HG03432 (cell line): ENCODE results near the gene KCNV2.

Source experiments
- ATAC-seq: cut with Tn5 transposase; IDR thresholded peaks from one replicate; pipeline ENCODE4 v1.9.1; 2021; ENCODE audit warnings: mild to moderate bottlenecking, moderate library complexity; ENCODE audit not compliant: unreplicated experiment

KCNV2 gene

GRCh38 chr9:2758162-2758897 is 41.0 kb downstream of the KCNV2 start:
- no peak for ATAC-seq

GRCh38 chr9:2758898-2759510 is 41.7 kb downstream of the KCNV2 start:
- ATAC-seq = no peak

GRCh38 chr9:2761424-2761823 is 44.1 kb downstream of the KCNV2 start:
- ATAC-seq = peak; percentile 40

- ATAC-seq = peak; percentile 69
Measured at GRCh38 chr9:2764353-2764752, 47.0 kb downstream of the KCNV2 start.

DNA sequence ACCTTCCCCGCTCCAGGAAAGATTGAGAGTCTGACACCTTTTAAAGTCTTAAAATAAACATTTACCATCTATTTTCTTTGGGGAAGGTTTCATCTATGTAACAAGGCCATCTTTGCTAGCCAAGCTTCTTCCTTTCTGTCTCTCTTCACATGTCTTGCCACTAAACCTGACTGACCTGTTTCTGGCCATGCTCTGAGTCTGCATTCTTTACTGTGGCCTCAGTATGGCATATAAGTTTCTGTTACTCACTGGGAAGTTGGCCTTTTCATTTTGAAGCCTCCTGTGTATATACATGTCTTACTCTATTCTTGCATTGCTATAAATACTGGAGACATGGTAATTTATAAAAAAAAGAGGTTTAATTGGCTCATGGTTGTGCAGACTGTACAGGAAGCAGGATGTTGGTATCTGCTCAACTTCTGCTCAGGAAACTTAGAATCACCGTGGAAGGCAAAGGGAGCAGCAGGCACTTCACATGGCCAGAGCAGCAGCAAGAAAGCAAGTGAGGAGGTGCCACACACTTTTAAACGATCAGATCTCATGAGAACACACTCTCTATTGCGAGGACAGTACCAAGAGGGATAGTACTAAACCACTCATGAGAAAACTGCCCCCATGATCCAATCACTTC is 48.1 kb downstream of the KCNV2 start:
- no peak for ATAC-seq

- no peak for ATAC-seq
Measured at GRCh38 chr9:2767800-2768677, 50.7 kb downstream of the KCNV2 start.

GRCh38 chr9:2771087-2771486 is 53.8 kb downstream of the KCNV2 start:
- no peak for ATAC-seq

DNA sequence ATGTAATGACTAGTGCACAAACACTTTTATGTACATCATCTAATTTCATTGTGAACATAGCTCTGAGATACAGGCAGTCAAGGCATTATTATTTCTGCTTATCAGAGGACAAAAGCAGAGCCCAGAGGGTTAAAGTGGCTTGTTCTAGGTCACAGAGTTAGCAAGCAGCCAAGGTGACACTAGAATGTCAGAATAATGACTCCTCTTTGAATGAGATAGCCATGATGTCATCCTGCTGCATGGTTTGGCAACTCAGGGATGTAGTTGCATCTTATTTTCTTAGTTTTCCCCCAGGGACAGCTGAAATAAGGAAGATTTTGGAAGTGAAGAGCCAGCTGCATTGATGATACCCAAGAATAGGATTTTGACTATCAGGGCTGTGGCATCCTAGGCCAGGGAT is 54.4 kb downstream of the KCNV2 start:
- ATAC-seq = no peak

DNA sequence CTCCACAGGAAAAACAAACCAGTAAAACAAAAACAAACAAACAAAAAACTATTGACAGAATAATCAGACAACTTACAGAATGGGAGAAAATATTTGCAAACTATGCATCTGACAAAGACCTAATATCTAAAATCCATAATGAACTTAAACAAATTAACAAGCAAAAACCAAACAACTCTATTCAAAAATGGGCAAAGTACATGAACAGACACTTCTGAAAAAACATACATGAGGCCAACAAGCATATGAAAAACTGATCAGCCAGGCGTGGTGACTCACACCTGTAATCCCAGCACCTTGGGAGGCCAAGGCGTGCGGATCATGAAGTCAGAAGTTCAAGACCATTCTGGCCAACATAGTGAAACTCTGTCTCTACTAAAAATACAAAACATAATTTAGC is 60.1 kb downstream of the KCNV2 start:
- ATAC-seq = no peak

DNA sequence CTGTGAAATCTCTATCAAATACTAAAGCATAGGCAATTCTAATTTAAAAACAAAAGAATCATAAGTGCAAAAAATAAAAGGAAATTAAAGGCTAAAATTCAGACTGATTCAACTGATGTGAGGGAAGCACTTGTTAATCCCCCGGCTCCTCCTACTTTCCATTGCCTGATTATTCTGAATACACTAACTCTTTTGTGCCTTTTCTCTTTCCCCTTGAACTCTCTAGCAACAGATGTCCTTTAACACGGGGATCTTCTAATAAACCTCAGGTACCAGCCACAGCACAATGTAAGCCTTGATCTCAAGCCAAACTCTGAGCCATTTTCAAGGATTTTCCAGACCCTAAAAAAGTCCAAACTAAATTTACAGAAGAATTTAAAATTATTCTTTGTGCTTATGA is 61.5 kb downstream of the KCNV2 start:
- ATAC-seq = no peak
